H1 (cell line): ENCODE measurements around the gene ZNF836.

ENCODE experiments used
- CHD2 ChIP-seq: IDR thresholded peaks from 2 replicates; pipeline ENCODE4 v1.6.1; 2012; ENCODE audit warnings: low read length, improper control_type of control experiment
- CTCF ChIP-seq, 3 experiments: IDR thresholded peaks; 1 replicate in 2 of 3; 2 replicates in 1 of 3; pipeline versions ENCODE4 v1.5.1 to v1.6.1; 2011; ENCODE audit warnings: low read length in 3 of 3, mild to moderate bottlenecking in 3 of 3, inconsistent platforms in 2 of 3, low read depth in 1 of 3, moderate library complexity in 1 of 3; ENCODE audit not compliant: insufficient read depth in 1 of 3; ENCODE audit errors: control extremely low read depth in 1 of 3
- EZH2 ChIP-seq: fragments of 200-600 bp; sonication (generic); IDR thresholded peaks from 2 replicates; pipeline ENCODE4 v1.7.1; 2012; ENCODE audit warnings: low read depth, mild to moderate bottlenecking, moderate library complexity, low read length, inconsistent platforms; ENCODE audit not compliant: severe bottlenecking
- GABPA ChIP-seq: IDR thresholded peaks from 2 replicates; pipeline ENCODE4 v1.6.1; 2011; ENCODE audit warnings: mild to moderate bottlenecking, low read length, moderate library complexity, borderline replicate concordance; ENCODE audit not compliant: insufficient read depth
- JUN ChIP-seq: IDR thresholded peaks from 2 replicates; pipeline ENCODE4 v1.6.1; 2011; ENCODE audit warnings: low read depth, mild to moderate bottlenecking, improper control_type of control experiment, low read length
- KDM1A ChIP-seq: fragments of 200-600, 300-600 bp; sonication (generic); IDR thresholded peaks from 2 replicates; pipeline ENCODE4 v1.7.1; 2016; ENCODE audit warnings: mild to moderate bottlenecking, low read length, borderline replicate concordance
- POLR2A ChIP-seq, 2 experiments: IDR thresholded peaks; 1 replicate in 1 of 2; 2 replicates in 1 of 2; pipeline ENCODE4 v1.6.1; 2011; ENCODE audit warnings: low read depth in 2 of 2, low read length in 2 of 2, mild to moderate bottlenecking in 2 of 2; ENCODE audit errors: control extremely low read depth in 1 of 2
- RFX5 ChIP-seq: IDR thresholded peaks from 2 replicates; pipeline ENCODE4 v1.6.1; 2011; ENCODE audit warnings: low read depth, low read length, improper control_type of control experiment, borderline replicate concordance
- SIX5 ChIP-seq: IDR thresholded peaks from 2 replicates; pipeline ENCODE4 v1.6.1; 2011; ENCODE audit warnings: mild to moderate bottlenecking, low read depth, low read length
- TAF1 ChIP-seq: IDR thresholded peaks from 2 replicates; pipeline ENCODE4 v1.6.1; 2011; ENCODE audit warnings: mild to moderate bottlenecking, low read depth, low read length
- USF2 ChIP-seq: IDR thresholded peaks from 2 replicates; pipeline ENCODE4 v1.6.1; 2011; ENCODE audit warnings: low read length, improper control_type of control experiment

GRCh38 chr19:52191951-52192350 is 20.5 kb upstream of the ZNF836 start:
- TF ChIP-seq TAF1: no peak
- TF ChIP-seq CHD2: no peak
- no peak for TF ChIP-seq CTCF (IDR thresholded peaks at IDR 0.05; ENCODE audit: control extremely low read depth in 1 of 3, insufficient read depth in 1 of 3, low read depth in 1 of 3, low read length in 3 of 3)
- no peak for TF ChIP-seq POLR2A (IDR thresholded peaks at IDR 0.05; ENCODE audit: control extremely low read depth in 1 of 2, low read depth in 2 of 2, low read length in 2 of 2)
- no peak for TF ChIP-seq JUN
- TF ChIP-seq SIX5: no peak
- TF ChIP-seq USF2: no peak
- TF ChIP-seq EZH2: no peak
- no peak for TF ChIP-seq RFX5
- TF ChIP-seq KDM1A: no peak
- TF ChIP-seq GABPA: no peak
